Measurements from ENCODE around the gene SPATA16. TPM values are rescaled to one million over a fixed set of nuclear protein-coding genes. Genes with fewer than 3 reads are reported as not detected.
"Not testable (repeated sequence)": the region's sequence is repeated elsewhere in the genome, so short reads cannot be mapped to it uniquely, and the experiment has no call there.

Gene SPATA16
- total RNA-seq, 1 experiment from 2014 or later, result not detected

- in situ Hi-C loops (cut with HindIII; ENCODE audit: low pct_unique_long_range_greater_than_20kb, low sequenced_read_pairs); DNase-seq (ENCODE audit: low read depth, low spot score): not testable (repeated sequence)
Measured at GRCh38 chr3:173020128-173020527, 120.9 kb downstream of the SPATA16 start.

- no peak for DNase-seq (ENCODE audit: low read depth, low spot score)
- in situ Hi-C loops (cut with HindIII; ENCODE audit: low pct_unique_long_range_greater_than_20kb, low sequenced_read_pairs), result no loop called here
Measured at GRCh38 chr3:173019378-173019777, 121.7 kb downstream of the SPATA16 start.

GRCh38 chr3:173018758-173019157, 122.3 kb downstream of the SPATA16 start:
- in situ Hi-C loops (cut with HindIII; ENCODE audit: low pct_unique_long_range_greater_than_20kb, low sequenced_read_pairs), result no loop called here
- no peak for DNase-seq (ENCODE audit: low read depth, low spot score)

GRCh38 chr3:173013219-173013832, 127.7 kb downstream of the SPATA16 start:
- DNase-seq (ENCODE audit: low read depth, low spot score), result no peak
- in situ Hi-C loops (cut with HindIII; ENCODE audit: low pct_unique_long_range_greater_than_20kb, low sequenced_read_pairs), result no loop called here

- in situ Hi-C loops (cut with HindIII; ENCODE audit: low pct_unique_long_range_greater_than_20kb, low sequenced_read_pairs), result no loop called here
- no peak for DNase-seq (ENCODE audit: low read depth, low spot score)
Measured at GRCh38 chr3:173009410-173009809, 131.6 kb downstream of the SPATA16 start.

- DNase-seq (ENCODE audit: low read depth, low spot score), result no peak
- in situ Hi-C loops (cut with HindIII; ENCODE audit: low pct_unique_long_range_greater_than_20kb, low sequenced_read_pairs), result no loop called here
Measured at GRCh38 chr3:173008978-173009377, 132.1 kb downstream of the SPATA16 start.

- in situ Hi-C loops (cut with HindIII; ENCODE audit: low pct_unique_long_range_greater_than_20kb, low sequenced_read_pairs), result no loop called here
- DNase-seq (ENCODE audit: low read depth, low spot score), result no peak
Measured at GRCh38 chr3:173007079-173007723, 133.8 kb downstream of the SPATA16 start.

GRCh38 chr3:173006006-173006405, 135.0 kb downstream of the SPATA16 start:
- in situ Hi-C loops (cut with HindIII; ENCODE audit: low pct_unique_long_range_greater_than_20kb, low sequenced_read_pairs), result no loop called here
- DNase-seq (ENCODE audit: low read depth, low spot score), result no peak

GRCh38 chr3:173004681-173005080, 136.4 kb downstream of the SPATA16 start:
- no peak for DNase-seq (ENCODE audit: low read depth, low spot score)
- in situ Hi-C loops (cut with HindIII; ENCODE audit: low pct_unique_long_range_greater_than_20kb, low sequenced_read_pairs), result no loop called here

GRCh38 chr3:173003956-173004355, 137.1 kb downstream of the SPATA16 start:
- in situ Hi-C loops (cut with HindIII; ENCODE audit: low pct_unique_long_range_greater_than_20kb, low sequenced_read_pairs), result no loop called here
- no peak for DNase-seq (ENCODE audit: low read depth, low spot score)

GRCh38 chr3:173003471-173003870, 137.6 kb downstream of the SPATA16 start:
- in situ Hi-C loops (cut with HindIII; ENCODE audit: low pct_unique_long_range_greater_than_20kb, low sequenced_read_pairs), result no loop called here
- no peak for DNase-seq (ENCODE audit: low read depth, low spot score)

- no peak for DNase-seq (ENCODE audit: low read depth, low spot score)
- in situ Hi-C loops (cut with HindIII; ENCODE audit: low pct_unique_long_range_greater_than_20kb, low sequenced_read_pairs), result no loop called here
Measured at GRCh38 chr3:173001622-173002021, 139.4 kb downstream of the SPATA16 start.

- in situ Hi-C loops (cut with HindIII; ENCODE audit: low pct_unique_long_range_greater_than_20kb, low sequenced_read_pairs), result no loop called here
- DNase-seq (ENCODE audit: low read depth, low spot score), result no peak
Measured at GRCh38 chr3:173000553-173000952, 140.5 kb downstream of the SPATA16 start.

- in situ Hi-C loops (cut with HindIII; ENCODE audit: low pct_unique_long_range_greater_than_20kb, low sequenced_read_pairs), result no loop called here
- DNase-seq (ENCODE audit: low read depth, low spot score), result no peak
Measured at GRCh38 chr3:172993412-172993811, 147.6 kb downstream of the SPATA16 start.

GRCh38 chr3:172991424-172991996, 149.5 kb downstream of the SPATA16 start:
- no peak for DNase-seq (ENCODE audit: low read depth, low spot score)
- in situ Hi-C loops (cut with HindIII; ENCODE audit: low pct_unique_long_range_greater_than_20kb, low sequenced_read_pairs), result no loop called here

- DNase-seq (ENCODE audit: low read depth, low spot score), result no peak
- in situ Hi-C loops (cut with HindIII; ENCODE audit: low pct_unique_long_range_greater_than_20kb, low sequenced_read_pairs), result no loop called here
Measured at GRCh38 chr3:172989373-172989772, 151.7 kb downstream of the SPATA16 start.

GRCh38 chr3:172987273-172987672, 153.8 kb downstream of the SPATA16 start:
- peak; percentile 61 for DNase-seq (ENCODE audit: low read depth, low spot score)
- in situ Hi-C loops (cut with HindIII; ENCODE audit: low pct_unique_long_range_greater_than_20kb, low sequenced_read_pairs), result no loop called here

GRCh38 chr3:172984914-172985313, 156.1 kb downstream of the SPATA16 start:
- no peak for DNase-seq (ENCODE audit: low read depth, low spot score)
- in situ Hi-C loops (cut with HindIII; ENCODE audit: low pct_unique_long_range_greater_than_20kb, low sequenced_read_pairs), result no loop called here

- peak; percentile 47 for DNase-seq (ENCODE audit: low read depth, low spot score)
- in situ Hi-C loops (cut with HindIII; ENCODE audit: low pct_unique_long_range_greater_than_20kb, low sequenced_read_pairs), result no loop called here
Measured at GRCh38 chr3:172982736-172983364, 158.2 kb downstream of the SPATA16 start.
